IMR-90 (cell line): ENCODE measurements around the gene CERS6.

ENCODE experiments used
- MAFK ChIP-seq: IDR thresholded peaks from 2 replicates; pipeline ENCODE4 v1.6.1; 2012; ENCODE audit warnings: low read depth, low read length, improper control_type of control experiment
- TF ChIP-seq, protein P1 (sequence below): conservative IDR thresholded peaks from 2 replicates; pipeline ENCODE4 v1.5.1; 2012; ENCODE audit warnings: mild to moderate bottlenecking, low read depth, low read length, improper control_type of control experiment

DNA sequence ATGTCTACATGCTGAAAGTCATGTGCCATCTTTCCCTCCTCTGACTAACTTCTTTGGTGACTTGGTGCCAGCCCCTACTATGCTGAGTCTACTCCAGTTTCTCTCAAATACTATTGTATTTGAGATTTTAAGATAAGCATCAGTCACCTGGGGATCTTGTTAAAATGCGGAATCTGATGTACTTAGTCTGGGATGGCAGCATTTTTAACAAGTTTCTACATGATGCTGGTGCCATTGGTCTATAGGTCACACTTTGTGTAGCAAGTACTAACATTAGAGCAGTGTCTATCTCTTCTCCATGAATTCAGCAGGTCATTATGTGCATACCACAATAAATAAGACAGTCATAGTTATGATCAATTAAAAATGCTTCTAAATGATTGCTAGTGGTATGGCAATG lies 106.9 kb downstream of the CERS6 start:
- TF ChIP-seq MAFK: no peak
- TF ChIP-seq, protein P1, sequence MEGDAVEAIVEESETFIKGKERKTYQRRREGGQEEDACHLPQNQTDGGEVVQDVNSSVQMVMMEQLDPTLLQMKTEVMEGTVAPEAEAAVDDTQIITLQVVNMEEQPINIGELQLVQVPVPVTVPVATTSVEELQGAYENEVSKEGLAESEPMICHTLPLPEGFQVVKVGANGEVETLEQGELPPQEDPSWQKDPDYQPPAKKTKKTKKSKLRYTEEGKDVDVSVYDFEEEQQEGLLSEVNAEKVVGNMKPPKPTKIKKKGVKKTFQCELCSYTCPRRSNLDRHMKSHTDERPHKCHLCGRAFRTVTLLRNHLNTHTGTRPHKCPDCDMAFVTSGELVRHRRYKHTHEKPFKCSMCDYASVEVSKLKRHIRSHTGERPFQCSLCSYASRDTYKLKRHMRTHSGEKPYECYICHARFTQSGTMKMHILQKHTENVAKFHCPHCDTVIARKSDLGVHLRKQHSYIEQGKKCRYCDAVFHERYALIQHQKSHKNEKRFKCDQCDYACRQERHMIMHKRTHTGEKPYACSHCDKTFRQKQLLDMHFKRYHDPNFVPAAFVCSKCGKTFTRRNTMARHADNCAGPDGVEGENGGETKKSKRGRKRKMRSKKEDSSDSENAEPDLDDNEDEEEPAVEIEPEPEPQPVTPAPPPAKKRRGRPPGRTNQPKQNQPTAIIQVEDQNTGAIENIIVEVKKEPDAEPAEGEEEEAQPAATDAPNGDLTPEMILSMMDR: no peak
